ENCODE results near the gene PARD3B.

PARD3B gene

DNA sequence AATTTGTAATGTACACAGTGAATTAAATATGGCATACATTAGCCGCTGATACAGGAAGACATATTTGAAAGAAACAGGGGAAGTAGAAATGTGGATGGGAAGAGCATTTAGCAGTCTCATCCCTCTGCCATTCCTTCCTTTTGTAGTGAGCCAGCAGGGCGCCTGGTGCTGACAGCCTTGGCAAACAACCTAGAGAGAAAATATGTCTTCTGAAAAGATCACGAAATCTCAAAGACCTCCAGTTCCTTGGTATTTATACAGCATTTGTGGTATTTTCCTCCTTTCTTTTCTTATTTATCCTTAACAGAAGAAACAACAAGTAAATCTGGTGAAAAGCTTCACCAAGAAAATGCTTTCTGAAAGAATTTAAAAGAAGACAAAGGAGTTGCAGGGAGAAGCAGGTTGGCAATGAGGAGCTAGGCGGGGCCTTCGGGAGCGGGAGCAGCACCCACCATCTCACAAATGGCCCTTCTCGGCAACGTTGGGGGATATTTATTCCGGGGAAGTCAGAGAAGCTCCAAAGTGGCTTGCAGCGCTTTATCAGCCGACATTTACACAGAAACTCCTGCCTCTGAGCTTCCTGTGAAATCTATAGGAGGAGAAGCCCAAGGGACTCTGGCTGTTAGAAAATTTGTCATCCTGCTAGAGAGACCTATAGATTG lies 731.0 kb downstream of the PARD3B start:
- DNase-seq (ENCODE audit: low spot score), result peak; percentile 36

GRCh38 chr2:205280596-205281236 lies 735.4 kb downstream of the PARD3B start:
- no peak for DNase-seq (ENCODE audit: low spot score)

DNA sequence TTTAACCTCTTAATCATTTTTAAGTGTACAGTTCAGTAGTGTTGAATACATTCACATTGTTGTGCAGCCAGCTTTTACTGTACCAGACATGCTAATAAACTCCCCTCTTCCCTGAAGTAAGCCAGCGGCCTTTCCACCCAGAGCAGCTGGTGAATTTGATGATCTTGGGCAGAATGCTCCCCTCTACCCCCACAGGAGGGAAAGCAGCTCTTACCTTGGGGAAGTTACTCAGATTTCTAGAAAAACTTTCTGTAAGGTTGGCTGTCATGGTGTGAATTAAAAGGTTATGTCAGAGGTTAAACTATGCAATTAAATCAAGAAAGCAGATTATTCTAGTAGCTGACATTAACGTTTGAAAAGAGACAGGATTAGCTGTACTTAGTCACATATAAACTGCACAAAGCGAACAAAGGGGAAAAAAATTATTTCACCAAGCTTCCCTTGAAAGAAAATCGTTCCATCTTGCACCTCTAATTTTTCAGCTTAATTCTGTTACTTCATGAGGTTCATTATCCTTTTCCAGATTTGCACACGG lies 738.5 kb downstream of the PARD3B start:
- no peak for DNase-seq (ENCODE audit: low spot score)

- DNase-seq (ENCODE audit: low spot score), result no peak
Observed at GRCh38 chr2:205284334-205284733, 739.1 kb downstream of the PARD3B start.

GRCh38 chr2:205287316-205287715 lies 742.0 kb downstream of the PARD3B start:
- no peak for DNase-seq (ENCODE audit: low spot score)

DNA sequence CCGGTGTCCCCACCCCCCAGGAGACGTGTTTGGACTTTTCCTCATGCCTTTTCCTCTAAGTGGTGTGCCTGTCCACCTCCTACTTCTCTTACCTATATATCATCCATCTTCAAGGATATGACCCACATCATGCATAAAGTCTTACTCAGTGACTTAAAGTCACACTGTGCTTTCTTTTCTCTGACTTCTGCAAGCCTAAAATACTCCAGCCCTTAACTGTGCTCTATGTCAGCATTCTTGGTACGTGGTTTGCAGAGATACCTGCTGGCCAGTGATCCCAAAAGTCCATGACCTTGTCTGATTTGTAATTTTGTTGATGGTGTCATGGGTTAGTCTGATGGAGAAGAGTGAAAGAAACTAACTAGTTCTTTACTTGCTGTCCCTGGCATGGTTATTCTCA lies 743.4 kb downstream of the PARD3B start:
- no peak for DNase-seq (ENCODE audit: low spot score)

DNA sequence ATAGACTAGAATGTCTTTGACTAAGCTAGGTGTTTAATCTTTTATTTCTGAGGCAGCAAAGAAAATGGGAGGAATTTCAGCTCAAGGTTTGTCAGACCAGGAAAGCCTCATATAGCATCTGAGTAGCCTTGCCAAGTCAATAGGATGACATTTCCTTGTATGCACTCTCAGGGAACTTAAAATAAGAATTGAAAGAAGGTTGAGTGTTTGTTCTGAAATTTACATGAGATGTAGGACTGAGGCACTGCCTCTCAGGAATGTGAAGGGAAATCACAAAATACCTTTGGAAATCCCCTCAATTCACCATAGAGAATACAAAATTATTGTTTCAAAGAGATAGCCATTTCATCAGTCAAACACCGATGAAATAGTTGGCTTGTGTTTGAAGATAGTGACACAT lies 745.0 kb downstream of the PARD3B start:
- no peak for DNase-seq (ENCODE audit: low spot score)

- no peak for DNase-seq (ENCODE audit: low spot score)
Observed at GRCh38 chr2:205292665-205293295, 747.5 kb downstream of the PARD3B start.

GRCh38 chr2:205293559-205293958 lies 748.3 kb downstream of the PARD3B start:
- no peak for DNase-seq (ENCODE audit: low spot score)

GRCh38 chr2:205296959-205297358 lies 751.7 kb downstream of the PARD3B start:
- no peak for DNase-seq (ENCODE audit: low spot score)

DNA sequence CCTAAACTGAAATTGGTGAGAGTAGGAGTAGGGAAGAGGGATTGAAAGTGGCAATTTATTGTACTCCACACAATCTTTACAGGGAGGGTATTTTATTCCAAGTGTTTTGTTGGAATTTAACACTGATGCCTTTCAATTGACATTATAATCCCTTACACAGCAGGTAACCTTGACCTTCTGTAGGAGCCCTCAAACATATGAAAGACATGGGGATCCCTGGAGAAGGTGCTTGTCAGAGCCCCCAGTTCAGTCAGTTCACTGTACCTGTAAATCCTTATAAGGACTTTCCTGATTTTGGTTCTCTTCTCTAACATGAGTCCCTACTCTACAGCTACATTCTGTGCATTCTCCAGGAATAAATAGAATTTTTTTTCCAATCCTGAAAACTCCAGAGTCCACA lies 752.1 kb downstream of the PARD3B start:
- peak; percentile 9 for DNase-seq (ENCODE audit: low spot score)

DNA sequence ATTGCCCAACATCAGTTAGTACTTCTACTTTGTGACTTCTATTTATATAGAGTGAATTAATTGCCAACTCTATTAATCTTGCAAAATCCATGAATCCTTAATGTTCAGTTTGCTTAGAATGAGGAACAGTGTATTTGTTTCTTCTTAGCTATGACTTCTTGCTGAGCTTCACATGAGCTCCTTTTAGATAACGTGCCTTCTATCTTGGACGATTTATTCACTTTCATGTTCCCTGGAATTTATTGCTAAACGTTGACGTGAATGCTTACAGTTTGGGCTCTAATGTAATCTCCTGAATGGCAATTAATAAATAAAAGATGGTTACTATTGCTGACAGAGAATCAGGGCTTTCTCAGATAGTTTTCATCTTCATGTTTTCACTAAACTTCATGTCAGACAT lies 752.6 kb downstream of the PARD3B start:
- no peak for DNase-seq (ENCODE audit: low spot score)

GRCh38 chr2:205311201-205311600 lies 765.9 kb downstream of the PARD3B start:
- DNase-seq (ENCODE audit: low spot score), result no peak

DNA sequence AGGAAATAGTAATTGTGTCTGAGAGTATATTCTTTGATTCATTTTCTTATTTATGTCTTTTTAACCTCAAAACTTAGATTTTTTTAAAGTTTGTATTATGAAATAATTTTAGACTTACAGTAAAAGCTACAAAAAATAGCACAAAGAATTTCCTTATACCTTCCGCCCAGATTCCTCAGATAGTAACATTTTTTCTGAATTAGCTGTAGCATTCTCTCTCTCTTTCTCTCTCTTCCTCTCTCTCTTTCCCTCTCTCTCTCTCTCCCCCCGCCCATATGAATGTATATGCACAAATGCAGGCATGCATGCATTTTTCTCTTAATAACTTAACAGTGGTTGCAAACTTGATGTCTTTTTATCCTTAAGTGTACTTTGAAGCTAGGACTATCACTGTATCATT lies 776.0 kb downstream of the PARD3B start:
- DNase-seq (ENCODE audit: low spot score), result no peak

DNA sequence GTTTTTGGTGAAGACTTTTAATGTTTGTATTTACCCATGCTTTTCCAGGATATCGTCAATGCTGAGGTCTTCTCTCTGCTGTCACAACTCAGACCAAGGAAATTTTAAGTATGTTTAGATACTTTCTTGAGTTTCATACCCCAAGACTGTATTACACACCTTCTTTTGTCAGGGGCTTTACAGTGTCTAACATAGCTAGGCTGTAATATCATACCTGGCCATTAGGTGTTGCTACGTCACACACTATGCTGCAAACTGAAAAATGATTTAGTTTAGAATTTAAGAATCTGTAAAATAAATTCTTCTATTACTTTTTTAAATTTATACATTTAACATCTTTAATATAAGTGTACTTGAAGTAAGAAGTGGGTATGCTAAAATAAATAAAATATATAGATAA lies 778.7 kb downstream of the PARD3B start:
- peak; percentile 22 for DNase-seq (ENCODE audit: low spot score)

DNA sequence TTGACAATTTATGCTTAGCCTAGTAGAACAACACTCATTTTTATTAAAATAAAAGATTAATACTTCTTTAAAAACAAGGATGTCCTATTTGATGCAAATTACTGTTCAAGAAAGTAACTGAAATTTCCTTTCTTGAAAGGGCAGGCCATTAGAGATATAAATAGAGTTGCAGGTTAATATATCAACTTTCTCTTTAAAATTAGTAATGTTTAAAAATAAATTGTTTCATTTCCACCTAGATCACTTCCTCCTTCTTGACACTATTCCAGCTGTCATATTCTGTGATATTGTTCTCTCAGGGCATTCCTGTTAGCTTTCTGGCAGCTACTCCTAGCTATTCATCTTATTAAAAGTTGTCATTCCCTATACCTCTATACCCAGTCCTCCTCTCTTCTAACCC lies 779.1 kb downstream of the PARD3B start:
- DNase-seq (ENCODE audit: low spot score), result no peak

DNA sequence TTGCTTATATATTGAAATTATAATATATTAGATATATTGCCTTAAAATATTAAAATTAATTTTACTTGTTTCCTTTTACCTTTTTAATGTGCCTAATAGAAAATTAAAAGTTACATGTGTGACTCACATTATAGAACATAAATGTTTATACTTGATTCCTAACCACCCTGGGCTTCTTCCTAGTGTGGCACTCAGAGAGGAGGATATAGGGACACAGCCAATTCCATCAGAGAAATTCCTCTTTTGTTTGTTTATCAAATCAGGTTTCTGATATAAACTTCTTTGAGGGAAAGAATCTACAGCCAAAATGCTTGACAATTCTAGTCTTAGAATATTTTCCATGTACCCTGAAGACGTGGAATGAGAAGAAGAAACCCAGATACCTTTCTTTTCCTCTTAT lies 788.1 kb downstream of the PARD3B start:
- no peak for DNase-seq (ENCODE audit: low spot score)

DNA sequence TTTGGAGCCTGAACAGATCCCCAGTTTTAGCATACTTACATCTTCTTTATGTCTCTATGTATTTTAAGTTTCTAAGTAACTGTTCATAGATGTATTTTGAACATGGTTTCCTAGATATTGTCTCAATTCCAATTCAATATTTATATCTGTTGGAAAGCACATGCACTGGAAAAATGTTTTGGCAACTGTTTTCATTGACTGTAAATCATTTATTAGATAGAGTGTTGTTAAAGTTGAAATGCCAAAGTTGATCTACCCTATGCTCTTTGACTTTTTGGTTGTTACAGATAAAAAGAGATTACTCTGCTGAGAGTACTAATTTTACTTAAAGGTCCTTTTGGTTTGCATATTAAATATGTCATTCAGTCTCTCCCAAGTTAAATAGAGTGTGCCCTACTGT lies 792.0 kb downstream of the PARD3B start:
- no peak for DNase-seq (ENCODE audit: low spot score)

GRCh38 chr2:205338156-205338555 lies 792.9 kb downstream of the PARD3B start:
- no peak for DNase-seq (ENCODE audit: low spot score)

DNA sequence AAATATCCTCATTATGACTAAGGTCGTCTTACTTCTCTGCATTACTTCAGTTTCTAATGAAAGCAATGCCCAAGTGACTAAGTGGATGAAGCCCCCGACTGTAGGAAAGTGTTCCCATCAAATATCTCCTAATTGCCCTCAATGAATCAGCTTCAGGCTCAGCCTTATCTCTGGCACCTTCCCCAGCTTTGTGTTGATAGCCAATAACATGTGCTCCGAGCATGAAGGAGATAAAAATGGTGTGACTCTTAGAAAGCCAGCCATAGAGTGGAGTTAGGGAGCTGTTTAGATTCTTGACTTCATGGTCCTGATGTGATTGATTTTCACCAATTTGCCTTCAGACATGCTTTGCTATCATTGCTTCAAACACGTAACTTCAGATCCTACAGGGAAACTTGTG lies 797.8 kb downstream of the PARD3B start:
- no peak for DNase-seq (ENCODE audit: low spot score)

DNA sequence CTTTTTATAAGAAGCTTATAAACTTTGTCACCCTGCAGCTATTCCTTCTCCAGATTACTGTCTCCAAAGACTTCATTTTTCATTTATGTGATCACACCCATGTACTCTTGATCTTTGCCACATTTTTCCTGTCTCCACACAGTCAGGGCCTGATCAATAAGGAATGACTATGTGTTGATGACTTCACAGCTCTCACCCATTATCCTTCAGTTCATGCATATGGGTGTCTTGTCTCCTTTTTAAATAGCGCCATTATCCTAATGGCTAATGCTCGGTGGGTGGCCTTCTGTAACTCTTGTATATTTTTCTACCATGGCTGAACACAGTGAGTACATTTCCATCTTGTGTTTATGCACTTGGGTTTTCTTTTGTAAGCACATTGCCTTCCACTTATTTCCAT lies 801.4 kb downstream of the PARD3B start:
- no peak for DNase-seq (ENCODE audit: low spot score)

DNA sequence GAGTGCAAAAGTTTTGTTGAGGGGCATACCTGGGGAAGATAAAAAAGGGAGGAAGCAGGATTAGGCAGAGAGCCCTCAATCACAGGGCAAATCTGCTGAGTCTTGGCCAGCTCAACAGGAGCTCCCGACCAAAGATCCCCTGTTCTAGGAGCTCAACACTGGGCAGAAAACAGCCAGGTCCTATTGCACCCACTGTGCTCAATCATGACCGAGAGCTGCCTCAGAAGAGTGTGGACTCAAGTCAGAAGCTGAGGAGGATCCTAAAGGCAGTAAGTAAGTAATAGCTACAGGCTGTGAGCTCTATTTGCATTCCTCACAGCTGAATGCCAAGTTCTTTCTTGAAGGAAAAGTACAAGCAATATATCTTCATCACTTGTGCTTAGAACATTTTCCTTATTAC lies 802.6 kb downstream of the PARD3B start:
- no peak for DNase-seq (ENCODE audit: low spot score)

- no peak for DNase-seq (ENCODE audit: low spot score)
Observed at GRCh38 chr2:205352094-205352493, 806.8 kb downstream of the PARD3B start.
